Activated naive CD4-positive, alpha-beta T cell treated with anti-CD3 and anti-CD28 coated beads, Interleukin-2, amount 10 ng/mL, durations not matched to agents 7 days and 5 days (primary cell): ENCODE data around the gene MYOM3.

Experiments
- CTCF ChIA-PET: fragments of 350-600 bp; sonication (Branson Sonifier 250); formaldehyde crosslinking; loops from one replicate; lab custom pipeline; 2021; ENCODE audit warnings: antibody characterized with exemption; lab: Charles Lee
- DNase-seq: peaks from one replicate; pipeline ENCODE4 v3.0.0-alpha.2; 2020
- H3K27ac Mint-ChIP-seq: one replicate; pipeline ENCODE4 v1.8.0; 2021; ENCODE audit warnings: mild to moderate bottlenecking, moderate library complexity, mixed read lengths
- H3K27me3 Mint-ChIP-seq: one replicate; pipeline ENCODE4 v1.8.0; 2021; ENCODE audit warnings: mild to moderate bottlenecking, mixed read lengths
- H3K36me3 Mint-ChIP-seq: one replicate; pipeline ENCODE4 v1.8.0; 2021; ENCODE audit warnings: mixed read lengths
- H3K4me1 Mint-ChIP-seq: one replicate; pipeline ENCODE4 v1.8.0; 2021; ENCODE audit warnings: mixed read lengths
- H3K4me3 Mint-ChIP-seq: one replicate; pipeline ENCODE4 v1.8.0; 2021; ENCODE audit warnings: mild to moderate bottlenecking, moderate library complexity, mixed read lengths
- H3K9me3 Mint-ChIP-seq: one replicate; pipeline ENCODE4 v1.8.0; 2021; ENCODE audit warnings: mixed read lengths

Gene MYOM3

GRCh38 chr1:24103408-24103807, 8.5 kb downstream of the MYOM3 start:
- H3K27ac Mint-ChIP-seq = no peak overlapping the region
- no peak for DNase-seq
- H3K4me1 Mint-ChIP-seq = no peaks in the 10 kb centered on the region
- no peak overlapping the region for H3K4me3 Mint-ChIP-seq
- CTCF ChIA-PET = no interaction called here
- H3K27me3 Mint-ChIP-seq = peaks cover 4% of the 10 kb centered on the region
- H3K9me3 Mint-ChIP-seq = no peaks in the 10 kb centered on the region
- no peaks in the 10 kb centered on the region for H3K36me3 Mint-ChIP-seq

DNA sequence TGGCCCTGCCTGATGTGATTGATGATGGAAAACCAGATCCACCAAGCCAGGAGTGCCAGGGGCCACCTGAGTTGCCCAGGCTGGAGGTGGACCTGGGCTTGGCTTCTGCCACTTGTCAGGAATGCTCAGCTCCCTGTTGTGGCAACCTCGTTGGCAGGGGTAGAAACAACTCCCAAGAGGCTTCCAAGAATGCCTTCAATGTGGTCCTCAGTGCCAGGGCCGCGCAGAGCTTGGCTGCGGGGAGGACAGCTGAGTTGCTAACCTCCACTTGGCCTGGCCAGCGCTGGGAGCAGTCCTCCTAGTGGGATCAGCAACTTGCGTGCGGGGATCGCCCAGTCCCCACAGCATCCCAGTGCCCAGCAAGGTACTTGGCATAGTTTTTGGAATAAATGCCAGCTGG, 9.0 kb downstream of the MYOM3 start:
- Mint-ChIP-seq H3K4me3 (no peak overlapping the region), H3K4me1 (no peaks in the 10 kb centered on the region), H3K9me3 (no peaks in the 10 kb centered on the region), H3K27ac (no peak overlapping the region), H3K27me3 (peaks cover 5% of the 10 kb centered on the region), H3K36me3 (no peaks in the 10 kb centered on the region)
- CTCF ChIA-PET = no interaction called here
- no peak for DNase-seq

DNA sequence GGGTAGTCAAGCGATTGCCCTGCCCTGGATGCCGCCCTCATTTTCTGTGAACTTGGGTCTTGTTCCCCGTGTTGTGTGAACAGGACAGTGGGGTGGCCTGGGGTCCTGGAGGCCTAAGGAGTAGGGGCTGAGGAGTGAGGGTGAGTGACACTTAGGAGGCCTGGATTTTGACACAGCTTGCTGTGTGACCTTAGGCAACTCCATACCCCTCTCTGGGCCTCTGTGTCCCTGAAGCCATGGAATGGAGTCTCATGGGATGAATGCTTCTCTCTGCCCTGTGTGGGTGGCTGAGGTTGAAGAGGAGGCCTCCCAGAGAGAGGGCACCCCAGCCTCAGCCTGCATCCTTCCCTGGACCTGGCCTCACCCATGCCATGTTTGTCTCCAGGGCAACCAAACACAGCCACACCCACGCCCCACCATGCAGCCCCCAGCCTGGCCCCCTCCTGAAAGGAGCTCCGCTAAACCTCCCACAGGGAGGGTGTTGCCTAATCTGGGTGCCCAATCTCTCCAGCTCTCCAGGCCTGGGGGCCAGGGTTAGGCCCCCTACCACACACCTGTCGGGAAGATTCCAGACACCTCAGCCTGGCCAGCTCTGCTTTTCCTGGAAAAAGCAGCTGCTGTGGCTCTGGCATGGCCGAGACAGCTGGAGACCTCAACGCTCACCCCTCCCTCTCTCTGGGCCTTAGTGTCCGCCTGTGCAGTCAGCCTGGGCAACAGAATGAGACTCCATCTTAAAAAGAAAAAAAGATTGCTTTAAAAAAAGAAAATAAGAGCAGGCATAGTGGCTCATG, 9.9 kb downstream of the MYOM3 start:
- Mint-ChIP-seq H3K4me1 (no peaks in the 10 kb centered on the region), H3K9me3 (no peaks in the 10 kb centered on the region), H3K4me3 (no peak overlapping the region), H3K27ac (no peak overlapping the region), H3K27me3 (peaks cover 9% of the 10 kb centered on the region), H3K36me3 (no peaks in the 10 kb centered on the region)
- CTCF ChIA-PET = no interaction called here
- no peak for DNase-seq

DNA sequence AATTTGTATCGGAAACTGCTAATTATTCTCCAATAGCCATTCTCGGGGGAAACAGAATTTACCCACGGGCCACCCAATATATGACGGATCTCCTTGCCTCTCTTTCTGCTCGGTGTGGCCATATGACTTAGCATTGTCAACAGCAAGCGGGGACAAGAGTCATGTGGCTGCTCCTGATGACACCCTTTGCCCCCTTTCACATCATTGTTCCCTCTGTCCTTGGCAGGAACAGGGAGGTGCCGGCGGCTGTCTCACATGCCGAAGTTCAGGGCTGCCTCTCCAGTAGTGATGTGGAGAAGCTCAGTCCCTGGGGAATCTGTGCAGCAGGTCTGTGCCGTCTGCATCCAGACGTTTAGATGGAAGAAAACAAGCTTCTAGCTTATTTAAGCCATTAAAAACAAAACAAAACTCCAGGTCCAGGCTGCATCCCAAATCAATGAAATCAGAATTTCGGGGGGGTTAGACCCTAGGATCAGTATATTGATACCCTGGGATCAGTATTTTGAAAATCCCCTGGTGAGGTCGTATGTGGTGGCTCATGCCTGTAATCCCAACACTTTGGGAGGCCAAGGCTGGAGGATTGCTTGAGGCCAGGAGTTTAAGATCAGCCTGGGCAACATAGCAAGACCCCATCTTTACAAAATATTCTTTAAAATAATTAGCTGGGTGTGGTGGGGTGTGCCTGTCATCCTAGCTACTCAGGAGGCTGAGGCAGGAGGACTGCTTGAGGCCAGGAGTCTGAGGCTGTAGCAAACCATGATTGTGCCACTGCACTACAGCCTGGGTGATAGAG, 10.8 kb downstream of the MYOM3 start:
- no peaks in the 10 kb centered on the region for H3K4me1 Mint-ChIP-seq
- H3K4me3 Mint-ChIP-seq = no peak overlapping the region
- no peak overlapping the region for H3K27ac Mint-ChIP-seq
- peaks cover 13% of the 10 kb centered on the region for H3K27me3 Mint-ChIP-seq
- CTCF ChIA-PET = no interaction called here
- no peaks in the 10 kb centered on the region for H3K9me3 Mint-ChIP-seq
- DNase-seq = no peak
- H3K36me3 Mint-ChIP-seq = no peaks in the 10 kb centered on the region

DNA sequence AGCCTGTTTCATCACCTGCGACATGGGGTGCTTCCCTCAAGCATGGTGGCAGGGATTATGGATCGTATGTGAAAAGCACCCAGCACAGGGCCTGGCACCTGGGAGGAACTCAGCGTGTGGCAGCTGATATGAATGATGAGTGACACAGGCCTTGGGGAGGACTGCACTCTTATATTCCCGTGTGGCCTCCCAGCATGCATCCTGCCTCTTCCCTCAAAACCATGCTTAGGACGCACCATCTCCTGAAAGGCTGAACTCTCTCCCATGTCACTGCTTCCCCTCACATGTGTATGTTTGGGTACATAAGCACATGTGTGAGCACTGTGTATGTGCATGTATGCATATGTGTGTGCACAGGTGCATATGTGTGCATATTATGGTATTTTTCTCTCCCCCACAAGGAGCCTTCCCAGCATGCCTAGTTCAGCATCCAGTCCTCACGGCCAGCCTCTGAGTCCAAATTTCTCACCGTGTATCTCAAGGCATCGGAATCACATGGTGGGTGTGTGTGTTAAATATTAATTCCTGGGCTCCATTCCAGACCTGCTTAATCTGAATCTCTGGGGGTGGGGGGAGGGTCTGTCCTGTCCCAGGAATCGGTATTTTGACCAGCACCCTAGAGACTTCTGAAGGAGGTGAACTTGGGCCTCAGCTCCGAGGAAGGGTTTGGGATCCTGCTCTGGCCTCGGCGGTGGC, 12.8 kb downstream of the MYOM3 start:
- CTCF ChIA-PET = no interaction called here
- Mint-ChIP-seq H3K4me3 (no peak overlapping the region), H3K4me1 (no peaks in the 10 kb centered on the region), H3K36me3 (no peaks in the 10 kb centered on the region), H3K27me3 (peaks cover 16% of the 10 kb centered on the region), H3K9me3 (no peaks in the 10 kb centered on the region), H3K27ac (no peak overlapping the region)
- no peak for DNase-seq

DNA sequence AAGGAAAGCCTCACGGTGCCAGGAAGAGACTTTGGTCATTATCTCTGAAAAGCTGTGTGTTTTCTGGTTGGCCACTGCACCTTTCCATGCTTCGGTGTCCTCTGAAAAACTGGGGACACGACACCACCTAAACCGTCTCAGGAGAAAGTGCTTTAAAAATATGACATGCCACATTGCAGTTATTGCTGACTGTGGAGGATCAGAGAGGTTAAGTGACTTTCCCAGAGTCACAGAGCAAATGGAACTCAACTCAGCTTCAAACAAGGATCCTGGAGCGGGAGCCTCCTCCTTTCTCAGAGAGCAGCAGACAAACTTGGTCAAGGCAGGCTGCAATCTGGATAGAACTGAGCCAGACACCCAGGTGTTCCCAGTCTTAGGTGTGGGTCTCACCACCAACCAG, 13.8 kb downstream of the MYOM3 start:
- no peaks in the 10 kb centered on the region for H3K36me3 Mint-ChIP-seq
- peaks cover 16% of the 10 kb centered on the region for H3K27me3 Mint-ChIP-seq
- no peak for DNase-seq
- H3K9me3 Mint-ChIP-seq = no peaks in the 10 kb centered on the region
- H3K4me3 Mint-ChIP-seq = no peak overlapping the region
- H3K27ac Mint-ChIP-seq = no peak overlapping the region
- H3K4me1 Mint-ChIP-seq = no peaks in the 10 kb centered on the region
- CTCF ChIA-PET = no interaction called here

GRCh38 chr1:24097663-24098062, 14.3 kb downstream of the MYOM3 start:
- Mint-ChIP-seq H3K27me3 (peaks cover 16% of the 10 kb centered on the region), H3K36me3 (no peaks in the 10 kb centered on the region), H3K9me3 (no peaks in the 10 kb centered on the region), H3K4me1 (no peaks in the 10 kb centered on the region), H3K27ac (no peak overlapping the region), H3K4me3 (no peak overlapping the region)
- DNase-seq = no peak
- CTCF ChIA-PET = no interaction called here

- Mint-ChIP-seq H3K9me3 (no peaks in the 10 kb centered on the region), H3K27ac (no peak overlapping the region), H3K4me3 (no peak overlapping the region), H3K4me1 (no peaks in the 10 kb centered on the region), H3K36me3 (no peaks in the 10 kb centered on the region), H3K27me3 (peaks cover 16% of the 10 kb centered on the region)
- CTCF ChIA-PET = no interaction called here
- DNase-seq = no peak
Observed at GRCh38 chr1:24096739-24097103, 15.2 kb downstream of the MYOM3 start.

- DNase-seq = no peak
- Mint-ChIP-seq H3K4me3 (no peak overlapping the region), H3K36me3 (no peaks in the 10 kb centered on the region), H3K4me1 (no peaks in the 10 kb centered on the region), H3K9me3 (no peaks in the 10 kb centered on the region), H3K27me3 (peaks cover 16% of the 10 kb centered on the region), H3K27ac (no peak overlapping the region)
- CTCF ChIA-PET = no interaction called here
Observed at GRCh38 chr1:24096009-24096738, 15.8 kb downstream of the MYOM3 start.

DNA sequence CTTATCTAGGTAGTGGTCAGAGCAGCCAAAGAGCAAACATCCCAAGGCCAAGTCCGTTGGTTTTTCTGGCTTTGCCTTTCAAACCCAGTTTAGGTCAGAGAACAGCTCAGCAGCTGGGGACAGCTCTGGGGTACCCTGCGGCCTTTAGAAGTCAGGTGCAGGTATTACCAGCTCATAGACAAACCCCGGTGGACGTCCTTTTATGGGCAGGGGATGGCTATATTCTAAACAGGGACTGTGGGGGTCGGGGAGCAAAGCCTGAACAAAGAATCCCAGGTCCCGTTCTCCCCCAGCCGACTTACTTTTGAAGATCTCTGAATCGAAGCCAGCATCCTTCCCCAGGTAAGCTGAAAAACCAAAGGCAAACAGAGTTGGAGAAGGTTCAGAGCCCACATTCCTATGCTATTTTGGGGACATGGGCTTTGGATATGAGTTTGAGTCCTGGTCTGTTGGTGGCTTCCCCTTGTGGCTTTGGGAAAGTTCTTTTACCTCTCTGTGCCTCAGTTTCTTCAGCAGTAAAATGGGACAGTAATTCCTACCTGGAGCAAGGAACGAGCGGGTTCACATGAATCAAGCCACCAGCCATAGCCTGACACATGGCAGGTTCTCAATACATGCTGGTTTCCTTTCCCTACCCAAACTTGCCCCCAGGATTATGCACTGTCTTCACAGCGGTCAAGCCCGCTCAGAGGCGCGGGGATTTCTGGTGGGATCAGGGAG, 16.6 kb downstream of the MYOM3 start:
- Mint-ChIP-seq H3K4me3 (no peak overlapping the region), H3K9me3 (no peaks in the 10 kb centered on the region), H3K27ac (no peak overlapping the region), H3K36me3 (no peaks in the 10 kb centered on the region), H3K27me3 (peaks cover 16% of the 10 kb centered on the region), H3K4me1 (no peaks in the 10 kb centered on the region)
- CTCF ChIA-PET = no interaction called here
- DNase-seq = no peak

GRCh38 chr1:24094554-24094953, 17.4 kb downstream of the MYOM3 start:
- Mint-ChIP-seq H3K27ac (no peak overlapping the region), H3K4me3 (no peak overlapping the region), H3K27me3 (peaks cover 16% of the 10 kb centered on the region), H3K4me1 (no peaks in the 10 kb centered on the region), H3K36me3 (no peaks in the 10 kb centered on the region), H3K9me3 (no peaks in the 10 kb centered on the region)
- DNase-seq = no peak
- CTCF ChIA-PET = no interaction called here

- H3K9me3 Mint-ChIP-seq = no peaks in the 10 kb centered on the region
- CTCF ChIA-PET = no interaction called here
- no peak overlapping the region for H3K27ac Mint-ChIP-seq
- H3K36me3 Mint-ChIP-seq = no peaks in the 10 kb centered on the region
- DNase-seq = no peak
- H3K4me1 Mint-ChIP-seq = no peaks in the 10 kb centered on the region
- no peak overlapping the region for H3K4me3 Mint-ChIP-seq
- peaks cover 18% of the 10 kb centered on the region for H3K27me3 Mint-ChIP-seq
Observed at GRCh38 chr1:24093732-24094131, 18.2 kb downstream of the MYOM3 start.

DNA sequence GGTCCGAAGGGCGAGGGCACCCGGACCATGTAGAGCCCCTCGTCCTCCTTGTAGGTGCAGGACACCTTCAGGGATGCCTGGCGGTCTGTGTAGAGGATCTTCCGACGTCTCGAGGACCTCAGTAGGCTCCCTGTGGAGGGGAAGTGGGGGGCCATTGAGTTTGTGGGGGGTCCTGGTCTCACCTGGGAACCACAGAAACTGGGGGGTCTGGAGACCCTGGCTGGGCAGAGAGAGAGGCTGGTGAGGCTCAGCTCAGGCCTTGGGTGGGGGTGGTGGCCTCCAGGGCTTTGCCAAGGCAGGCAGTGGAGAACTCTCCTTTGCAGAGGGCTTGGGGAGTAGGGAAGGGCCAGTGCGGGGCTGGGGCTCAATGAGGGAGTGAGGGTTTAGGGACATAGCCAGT, 19.0 kb downstream of the MYOM3 start:
- H3K27ac Mint-ChIP-seq = no peak overlapping the region
- H3K9me3 Mint-ChIP-seq = no peaks in the 10 kb centered on the region
- no peak overlapping the region for H3K4me3 Mint-ChIP-seq
- CTCF ChIA-PET = no interaction called here
- no peak for DNase-seq
- H3K4me1 Mint-ChIP-seq = no peaks in the 10 kb centered on the region
- no peaks in the 10 kb centered on the region for H3K36me3 Mint-ChIP-seq
- H3K27me3 Mint-ChIP-seq = peaks cover 21% of the 10 kb centered on the region
